K562 (cell line): ENCODE data around the gene TBRG4. TPM values are rescaled to one million over a fixed set of nuclear protein-coding genes. Genes with fewer than 3 reads are reported as not detected.

Experiments
- ATAC-seq: fragments of 200-7000 bp; cut with Tn5 transposase; 3 replicates; pipeline ENCODE4 v1.9.1; 2020; ENCODE audit warnings: moderate library complexity
- BruUV-seq: library from RNA; stranded (reverse); fragments of 400-500 nt; replicated peaks from 2 replicates; lab custom pipeline; 2021; lab: Mats Ljungman, UMichigan
- CTCF ChIA-PET: fragments of 300-600 bp; formaldehyde crosslinking; extraction: SDS; loops from one replicate; lab custom pipeline; 2021; ENCODE audit warnings: low intra/inter-chr PET ratio; lab: Yijun Ruan, JAX
- POLR2A ChIA-PET: fragments of 300-600, 350-650 bp; sonication (Branson Sonifier 250); formaldehyde crosslinking; extraction: SDS; loops from one replicate; lab custom pipeline; 2021; ENCODE audit warnings: antibody characterized with exemption, inconsistent platforms; lab: Yijun Ruan, JAX
- DNase-seq, 4 experiments: peaks; one replicate each; pipeline versions ENCODE4 v3.0.0 to v3.0.0-alpha.2; 2011 to 2018; ENCODE audit warnings: low spot score in 3 of 4, mixed read lengths in 3 of 4; ENCODE audit errors: extremely low read depth in 1 of 4
- FAIRE-seq: peaks from 2 replicates; lab custom pipeline; 2011; peaks lifted over from hg19 to GRCh38; lab: Jason Lieb, UNC
- H2AFZ ChIP-seq: 2 replicates; pipeline ENCODE4 v1.6.0; 2011; ENCODE audit warnings: low read depth, low read length, control low read depth, inconsistent platforms
- H3K27ac ChIP-seq: fragments of 200-600 bp; 3 replicates; pipeline ENCODE4 v1.8.0; 2011; ENCODE audit warnings: low read depth, mild to moderate bottlenecking, control low read depth, inconsistent platforms, low read length, moderate library complexity, mixed read lengths; ENCODE audit errors: extremely low read depth
- H3K27me3 ChIP-seq, 2 experiments: fragments of 300-600 bp in 1 of 2; 2 replicates in 1 of 2; 3 replicates in 1 of 2; pipeline versions ENCODE4 v1.6.0 to v1.8.0; 2011; ENCODE audit warnings: inconsistent platforms in 2 of 2, low read length in 2 of 2, mild to moderate bottlenecking in 1 of 2, mixed read lengths in 1 of 2, moderate library complexity in 1 of 2; ENCODE audit not compliant: control insufficient read depth in 2 of 2, insufficient read depth in 2 of 2
- H3K36me3 ChIP-seq: fragments of 300-600 bp; 3 replicates; pipeline ENCODE4 v1.8.0; 2011; ENCODE audit warnings: mild to moderate bottlenecking, low read length, inconsistent platforms; ENCODE audit not compliant: control insufficient read depth, insufficient read depth
- H3K4me1 ChIP-seq, 2 experiments: fragments of 200-600 bp in 1 of 2; replicated peaks in 1 of 2; 2 replicates in 1 of 2; 3 replicates in 1 of 2; pipeline versions ENCODE4 v1.5.1 to v1.8.0; 2011; ENCODE audit warnings: inconsistent platforms in 2 of 2, low read length in 2 of 2, mild to moderate bottlenecking in 1 of 2, mixed read lengths in 1 of 2, moderate library complexity in 1 of 2; ENCODE audit not compliant: control insufficient read depth in 2 of 2, insufficient read depth in 2 of 2
- H3K4me2 ChIP-seq: 2 replicates; pipeline ENCODE4 v1.6.1; 2011; ENCODE audit warnings: low read length, control low read depth, inconsistent platforms, mixed read lengths; ENCODE audit not compliant: insufficient read depth
- H3K4me3 ChIP-seq: fragments of 200-600 bp; sonication (generic), shearing (Covaris generic); 2 replicates; pipeline ENCODE4 v1.5.1; 2016; ENCODE audit warnings: control low read depth, inconsistent platforms
- H3K79me2 ChIP-seq: fragments of 200-600 bp; 3 replicates; pipeline ENCODE4 v1.8.0; 2011; ENCODE audit warnings: low read length, inconsistent platforms; ENCODE audit not compliant: control insufficient read depth, insufficient read depth
- H3K9ac ChIP-seq, 2 experiments: 2 replicates each; pipeline versions ENCODE4 v1.6.0 to v1.6.1; 2011; ENCODE audit warnings: low read depth in 2 of 2, low read length in 2 of 2, control low read depth in 1 of 2, inconsistent platforms in 1 of 2, mild to moderate bottlenecking in 1 of 2, mixed read lengths in 1 of 2; ENCODE audit not compliant: insufficient read depth in 1 of 2
- H3K9me1 ChIP-seq: one replicate; pipeline ENCODE4 v1.6.0; 2011; ENCODE audit warnings: inconsistent platforms, mild to moderate bottlenecking, low read length, moderate library complexity; ENCODE audit not compliant: control insufficient read depth, insufficient read depth
- H3K9me3 ChIP-seq: replicated peaks from 2 replicates; pipeline ENCODE4 v1.5.1; 2011; ENCODE audit warnings: low read depth, low read length, inconsistent platforms; ENCODE audit not compliant: control insufficient read depth, insufficient read depth
- H4K20me1 ChIP-seq: replicated peaks from 2 replicates; pipeline ENCODE4 v1.6.1; 2011; ENCODE audit warnings: low read length, inconsistent platforms, mixed read lengths; ENCODE audit not compliant: control insufficient read depth, insufficient read depth
- NCOA1 ChIP-seq: fragments of 450-650 bp; IDR thresholded peaks from 2 replicates; pipeline ENCODE4 v1.6.1; 2016; ENCODE audit warnings: low read depth
- NCOR1 ChIP-seq: fragments of 450-650 bp; IDR thresholded peaks from 2 replicates; pipeline ENCODE4 v1.6.1; 2016; ENCODE audit warnings: mild to moderate bottlenecking, moderate library complexity
- RBM22 ChIP-seq: fragments of 200-400 bp; formaldehyde crosslinking; IDR thresholded peaks from 2 replicates; pipeline ENCODE4 v1.6.1; 2018; ENCODE audit warnings: low read length, low read depth; ENCODE audit not compliant: poor library complexity, severe bottlenecking
- SP1 ChIP-seq: sonication (generic); formaldehyde crosslinking; IDR thresholded peaks from 2 replicates; pipeline ENCODE4 v1.8.1; 2022; ENCODE audit warnings: mild to moderate bottlenecking, missing genetic modification reagents
- SRSF9 ChIP-seq: fragments of 200-400 bp; formaldehyde crosslinking; IDR thresholded peaks from 2 replicates; pipeline ENCODE4 v1.6.1; 2017; ENCODE audit warnings: low read depth, low read length, borderline replicate concordance
- ZNF175 ChIP-seq: fragments of 200-800 bp; sonication (Bioruptor generic); IDR thresholded peaks from 2 replicates; pipeline ENCODE4 v1.6.1; 2016; ENCODE audit warnings: low read depth, mild to moderate bottlenecking, missing genetic modification characterization, missing compliant biosample characterization
- ZNF431 ChIP-seq: sonication (generic); formaldehyde crosslinking; IDR thresholded peaks from 2 replicates; pipeline ENCODE4 v1.8.0; 2022; ENCODE audit warnings: mild to moderate bottlenecking, missing genetic modification reagents
- ZNF589 ChIP-seq: fragments of 200-800 bp; sonication (Bioruptor generic); IDR thresholded peaks from 2 replicates; pipeline ENCODE4 v1.6.1; 2016; ENCODE audit warnings: low read depth, missing genetic modification characterization, missing compliant biosample characterization
- WGBS: fragments of 100-300 bp; shearing (Covaris generic); methylation state at CpG from one replicate; pipeline ENCODE4 v1.1.6; 2016; ENCODE audit warnings: low coverage, mixed read lengths; ENCODE audit not compliant: insufficient coverage; ENCODE audit errors: missing lambda C conversion rate; 5-methylcytosine and 5-hydroxymethylcytosine counted together
- in situ Hi-C: fragments of 300-500 bp; cut with MboI; formaldehyde crosslinking; loops from 4 replicates; pipeline ENCODE4 v1.15.0; 2018; ENCODE audit warnings: inconsistent platforms, mixed read lengths
- intact Hi-C: fragments of 100-400 bp; cut with micrococcal nuclease; formaldehyde crosslinking; loops from 2 replicates; pipeline ENCODE4 v1.14.2; 2022
- polyA plus RNA-seq, 8 experiments: library from polyadenylated mRNA; depleted of rRNA in 4 of 8; stranded (reverse) in 5 of 8; unstranded in 3 of 8; fragments of >200 nt; fragmentation: Nextera tagmentation in 2 of 8; fragmentation: Illumina TruSeq in 1 of 8; extraction: Ambion mirVana in 2 of 8; extraction: Trizol in 1 of 8; gene quantifications; 2 replicates each; pipeline versions ENCODE4 v1.2.1 to v1.2.3, GENCODE V29; 2011 to 2014; ENCODE audit warnings: inconsistent platforms in 1 of 8, missing spikeins in 1 of 8
- total RNA-seq, 7 experiments: library from RNA; depleted of rRNA in 6 of 7; stranded (reverse); fragments of >200 nt in 6 of 7; fragmentation: Illumina TruSeq in 2 of 7; extraction: Trizol in 2 of 7; gene quantifications; 2 replicates each; pipeline versions ENCODE4 v1.2.1 to v1.2.3, GENCODE V29; 2011 to 2021; ENCODE audit warnings: low replicate concordance in 1 of 7
- TF ChIP-seq, protein P1 (sequence below): sonication (generic); formaldehyde crosslinking; IDR thresholded peaks from 2 replicates; pipeline ENCODE4 v1.8.0; 2022; ENCODE audit warnings: missing genetic modification reagents, mild to moderate bottlenecking, moderate library complexity, borderline replicate concordance
- TF ChIP-seq, protein P2 (sequence below): sonication (generic); formaldehyde crosslinking; IDR thresholded peaks from 2 replicates; pipeline ENCODE4 v1.8.0; 2022; ENCODE audit warnings: mild to moderate bottlenecking, missing genetic modification reagents
- TF ChIP-seq, protein P3 (sequence below), 3 experiments: IDR thresholded peaks in 2 of 3; conservative IDR thresholded peaks in 1 of 3; 2 replicates each; pipeline ENCODE4 v1.5.1; 2011 to 2012; ENCODE audit warnings: low read length in 3 of 3, mild to moderate bottlenecking in 3 of 3, control low read depth in 2 of 3, improper control_type of control experiment in 1 of 3, inconsistent platforms in 1 of 3, low read depth in 1 of 3, mixed read lengths in 1 of 3, moderate library complexity in 1 of 3; ENCODE audit not compliant: insufficient read depth in 2 of 3
- TF ChIP-seq, protein P4 (sequence below): fragments of 250-450 bp; sonication (Bioruptor Pico); IDR thresholded peaks from 2 replicates; pipeline ENCODE4 v1.5.0; 2020; ENCODE audit warnings: mild to moderate bottlenecking, borderline replicate concordance

TBRG4 gene
- total and polyA plus RNA-seq, 9 of the 15 experiments (the other 6 are each of a cell fraction or from before 2014, with no cell fraction given) = 11.2 to 322 (median 216) TPM

DNA sequence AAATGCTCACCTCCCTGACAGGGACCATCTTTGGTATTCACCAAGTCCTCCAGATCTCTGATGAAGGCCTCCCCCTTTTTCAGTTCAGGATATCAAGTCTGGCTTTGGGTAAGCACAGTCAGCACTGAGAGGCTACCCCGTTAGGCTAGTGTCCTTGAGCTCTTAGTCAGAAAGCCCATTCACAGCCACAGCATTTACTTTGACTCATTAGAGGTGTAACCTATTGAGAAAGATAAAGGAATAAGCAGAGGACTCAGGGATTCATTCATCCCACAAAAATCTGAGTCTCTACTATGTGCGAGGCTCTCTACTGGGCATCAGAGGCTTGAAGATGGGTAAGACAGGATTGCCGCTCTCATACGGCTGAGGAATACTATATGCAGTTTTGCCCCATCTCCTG lies 32.1 kb upstream of the TBRG4 start:
- TF ChIP-seq RBM22 = no peak
- no peak for TF ChIP-seq ZNF589 (CRISPR knock-in tag)
- TF ChIP-seq ZNF431 (CRISPR knock-in tag) = no peak
- no peak for TF ChIP-seq SRSF9
- TF ChIP-seq ZNF175 = no peak
- TF ChIP-seq, protein P1, sequence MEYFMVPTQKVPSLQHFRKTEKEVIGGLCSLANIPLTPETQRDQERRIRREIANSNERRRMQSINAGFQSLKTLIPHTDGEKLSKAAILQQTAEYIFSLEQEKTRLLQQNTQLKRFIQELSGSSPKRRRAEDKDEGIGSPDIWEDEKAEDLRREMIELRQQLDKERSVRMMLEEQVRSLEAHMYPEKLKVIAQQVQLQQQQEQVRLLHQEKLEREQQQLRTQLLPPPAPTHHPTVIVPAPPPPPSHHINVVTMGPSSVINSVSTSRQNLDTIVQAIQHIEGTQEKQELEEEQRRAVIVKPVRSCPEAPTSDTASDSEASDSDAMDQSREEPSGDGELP (CRISPR knock-in tag) = no peak
- TF ChIP-seq, protein P2, sequence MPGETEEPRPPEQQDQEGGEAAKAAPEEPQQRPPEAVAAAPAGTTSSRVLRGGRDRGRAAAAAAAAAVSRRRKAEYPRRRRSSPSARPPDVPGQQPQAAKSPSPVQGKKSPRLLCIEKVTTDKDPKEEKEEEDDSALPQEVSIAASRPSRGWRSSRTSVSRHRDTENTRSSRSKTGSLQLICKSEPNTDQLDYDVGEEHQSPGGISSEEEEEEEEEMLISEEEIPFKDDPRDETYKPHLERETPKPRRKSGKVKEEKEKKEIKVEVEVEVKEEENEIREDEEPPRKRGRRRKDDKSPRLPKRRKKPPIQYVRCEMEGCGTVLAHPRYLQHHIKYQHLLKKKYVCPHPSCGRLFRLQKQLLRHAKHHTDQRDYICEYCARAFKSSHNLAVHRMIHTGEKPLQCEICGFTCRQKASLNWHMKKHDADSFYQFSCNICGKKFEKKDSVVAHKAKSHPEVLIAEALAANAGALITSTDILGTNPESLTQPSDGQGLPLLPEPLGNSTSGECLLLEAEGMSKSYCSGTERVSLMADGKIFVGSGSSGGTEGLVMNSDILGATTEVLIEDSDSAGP (CRISPR knock-in tag) = no peak
- no peak for TF ChIP-seq NCOR1
- TF ChIP-seq, protein P3, sequence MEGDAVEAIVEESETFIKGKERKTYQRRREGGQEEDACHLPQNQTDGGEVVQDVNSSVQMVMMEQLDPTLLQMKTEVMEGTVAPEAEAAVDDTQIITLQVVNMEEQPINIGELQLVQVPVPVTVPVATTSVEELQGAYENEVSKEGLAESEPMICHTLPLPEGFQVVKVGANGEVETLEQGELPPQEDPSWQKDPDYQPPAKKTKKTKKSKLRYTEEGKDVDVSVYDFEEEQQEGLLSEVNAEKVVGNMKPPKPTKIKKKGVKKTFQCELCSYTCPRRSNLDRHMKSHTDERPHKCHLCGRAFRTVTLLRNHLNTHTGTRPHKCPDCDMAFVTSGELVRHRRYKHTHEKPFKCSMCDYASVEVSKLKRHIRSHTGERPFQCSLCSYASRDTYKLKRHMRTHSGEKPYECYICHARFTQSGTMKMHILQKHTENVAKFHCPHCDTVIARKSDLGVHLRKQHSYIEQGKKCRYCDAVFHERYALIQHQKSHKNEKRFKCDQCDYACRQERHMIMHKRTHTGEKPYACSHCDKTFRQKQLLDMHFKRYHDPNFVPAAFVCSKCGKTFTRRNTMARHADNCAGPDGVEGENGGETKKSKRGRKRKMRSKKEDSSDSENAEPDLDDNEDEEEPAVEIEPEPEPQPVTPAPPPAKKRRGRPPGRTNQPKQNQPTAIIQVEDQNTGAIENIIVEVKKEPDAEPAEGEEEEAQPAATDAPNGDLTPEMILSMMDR (IDR thresholded peaks at IDR 0.05 in 2 of 3, conservative IDR thresholded peaks at IDR 0.05 in 1 of 3; ENCODE audit: insufficient read depth in 2 of 3, low read depth in 1 of 3, low read length in 3 of 3) = no peak
- TF ChIP-seq SP1 (CRISPR knock-in tag) = no peak
- TF ChIP-seq NCOA1 = no peak
- TF ChIP-seq, protein P4, sequence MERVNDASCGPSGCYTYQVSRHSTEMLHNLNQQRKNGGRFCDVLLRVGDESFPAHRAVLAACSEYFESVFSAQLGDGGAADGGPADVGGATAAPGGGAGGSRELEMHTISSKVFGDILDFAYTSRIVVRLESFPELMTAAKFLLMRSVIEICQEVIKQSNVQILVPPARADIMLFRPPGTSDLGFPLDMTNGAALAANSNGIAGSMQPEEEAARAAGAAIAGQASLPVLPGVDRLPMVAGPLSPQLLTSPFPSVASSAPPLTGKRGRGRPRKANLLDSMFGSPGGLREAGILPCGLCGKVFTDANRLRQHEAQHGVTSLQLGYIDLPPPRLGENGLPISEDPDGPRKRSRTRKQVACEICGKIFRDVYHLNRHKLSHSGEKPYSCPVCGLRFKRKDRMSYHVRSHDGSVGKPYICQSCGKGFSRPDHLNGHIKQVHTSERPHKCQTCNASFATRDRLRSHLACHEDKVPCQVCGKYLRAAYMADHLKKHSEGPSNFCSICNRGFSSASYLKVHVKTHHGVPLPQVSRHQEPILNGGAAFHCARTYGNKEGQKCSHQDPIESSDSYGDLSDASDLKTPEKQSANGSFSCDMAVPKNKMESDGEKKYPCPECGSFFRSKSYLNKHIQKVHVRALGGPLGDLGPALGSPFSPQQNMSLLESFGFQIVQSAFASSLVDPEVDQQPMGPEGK (CRISPR knock-in tag) = no peak
- TF ChIP-seq, all 486 proteins: peak for 0
- Histone ChIP-seq H3K27me3 (peaks cover 1 to 26% of the 10 kb centered on the region in 2 experiments), H3K4me2 (no peak overlapping the region), H3K9me3 (no peaks in the 10 kb centered on the region), H3K9ac (no peak overlapping the region), H3K4me3 (no peak overlapping the region), H3K4me1 (peaks cover 9 to 17% of the 10 kb centered on the region in 2 experiments), H3K36me3 (no peaks in the 10 kb centered on the region), H2AFZ (no peak overlapping the region), H3K79me2 (no peaks in the 10 kb centered on the region), H3K27ac (no peak overlapping the region), H3K9me1 (no peaks in the 10 kb centered on the region), H4K20me1 (0 out of 2 replicates have a peak, but pooled peaks cover 3% of the 10 kb centered on the region)
- FAIRE-seq (no peak), DNase-seq (no peak), ATAC-seq (no peak)
- intact Hi-C loops (no loop called here), in situ Hi-C loops (no loop called here)
- ChIA-PET POLR2A (no interaction called here), CTCF (no interaction called here)
- BruUV-seq = no TSS peak
- WGBS = 54% methylated on average over 4 of the region's 4 CpGs
